Heart right ventricle (tissue), 16 donors: ENCODE results near the gene DDIT3. TPM values are rescaled to one million over a fixed set of nuclear protein-coding genes. Genes with fewer than 3 reads are reported as not detected.

ENCODE experiments used
- ATAC-seq, 8 donors: fragments of 200-7000 bp; cut with Tn5 transposase; one replicate each; pipeline ENCODE4 v1.9.1; 2020; ENCODE audit warnings: mild to moderate bottlenecking in 8 of 8, moderate library complexity in 8 of 8, moderate number of reproducible peaks in 1 of 8
- DNase-seq, 2 donors: peaks; one replicate each; pipeline ENCODE4 v3.0.0-alpha.2; 2020
- H3K27ac ChIP-seq, 10 donors: fragments of 200-600 bp; sonication (generic) in 2 of 10; one replicate each; pipeline versions ENCODE4 v1.5.0 to v1.8.0; 2020 to 2022; ENCODE audit warnings: mild to moderate bottlenecking in 3 of 10
- H3K27me3 ChIP-seq, 7 donors: fragments of 200-600 bp; one replicate each; pipeline ENCODE4 v1.8.0; 2021 to 2022; ENCODE audit warnings: mild to moderate bottlenecking in 2 of 7
- H3K36me3 ChIP-seq, 9 donors: fragments of 200-600 bp; sonication (generic) in 1 of 9; one replicate each; pipeline versions ENCODE4 v1.5.0 to v1.8.0; 2020 to 2022; ENCODE audit warnings: mild to moderate bottlenecking in 2 of 9
- H3K4me1 ChIP-seq, 9 donors: fragments of 200-600 bp; sonication (generic) in 1 of 9; one replicate each; pipeline versions ENCODE4 v1.5.0 to v1.8.0; 2020 to 2022; ENCODE audit warnings: mild to moderate bottlenecking in 4 of 9
- H3K4me3 ChIP-seq, 10 donors: fragments of 200-600 bp; sonication (generic) in 2 of 10; one replicate each; pipeline versions ENCODE4 v1.5.0 to v1.8.0; 2020 to 2022; ENCODE audit warnings: mild to moderate bottlenecking in 7 of 10, moderate library complexity in 2 of 10
- H3K9me3 ChIP-seq, 11 donors: fragments of 200-600 bp in 10 of 11; sonication (generic) in 2 of 11; one replicate each; pipeline versions ENCODE4 v1.5.0 to v1.8.0; 2013 to 2022; ENCODE audit warnings: mild to moderate bottlenecking in 2 of 11, control low read depth in 1 of 11, moderate library complexity in 1 of 11
- WGBS, 2 donors: extraction: QIAGEN DNeasy Blood & Tissue Kit; methylation state at CpG; one replicate each; pipeline ENCODE4 v1.1.7; 2013; ENCODE audit warnings: inconsistent platforms in 1 of 2; 5-methylcytosine and 5-hydroxymethylcytosine counted together
- intact Hi-C, 10 donors: fragments of 100-400 bp; cut with DNase I; formaldehyde crosslinking; loops; one replicate each; pipeline versions ENCODE4 v1.11.1 to v1.14.2; 2022
- polyA plus RNA-seq, 2 donors: library from polyadenylated mRNA; stranded (reverse); fragments of 200-250 nt; gene quantifications; one replicate each; pipeline ENCODE4 v1.2.3, GENCODE V29; 2013
- total RNA-seq, 10 donors: library from RNA; stranded (reverse); fragmentation: NEBNext Ultra II Directional in 3 of 10; extraction: Animal tissue kit (Norgen Biotek cat#: 25700) in 3 of 10; gene quantifications; one replicate each; pipeline versions ENCODE4 v1.2.1 to v1.2.4, GENCODE V29; 2021 to 2023
- TF ChIP-seq, protein P1 (sequence below), 9 donors: fragments of 200-600 bp; sonication (generic) in 2 of 9; IDR thresholded peaks; one replicate each; pipeline versions ENCODE4 v1.5.0 to v1.8.0; 2021 to 2022; ENCODE audit warnings: antibody characterized with exemption in 9 of 9, mild to moderate bottlenecking in 5 of 9, moderate library complexity in 1 of 9
- donor health status: Arrhythmogenic right ventricular cardiomyopathy.
- donor health status: ischemic (EF 13 %, LVEDD 7.1; RV severe dilation, severe dysfunction).
- donor health status: healthy with polysubstance abuse.
- donor health status: DM: no; HTN: yes; CAD: no.
- donor health status: DM: no; HTN: no; CAD: no.
- donor health status: ischemic (EF 25% LVEDD 6.9; RV normal size, moderate dysfunction).
- donor health status: ischemic (EF 25% LVEDD 5.7; RV mildly dilated, moderate dysfunction).
- donor health status: healthy.
- donor health status: DM: yes; HTN: yes; CAD: no.
- donor health status: Ischemic cardiomyopathy.
- donor health status: ischemic (EF 35%, LVEDD 5.7; RV mildly dilated, moderate dysfunction).
- donor health status: nonischemic (EF 11% LVEDD 7.7; RV severe dilation, severe dysfunction).
- donor health status: DM: yes; HTN: yes; CAD: no.
- donor health status: PGD.
- donor health status: ischemic (EF 29% LVEDD 5.4; RV normal size, mild dysfunction).
- donor health status: nonischemic (EF 23%, LVEDD 6.1; RV moderate dilation, normal function).

Gene DDIT3
- total and polyA plus RNA-seq, 12 donors = 11.2 to 106 (median 24.9) TPM

DNA sequence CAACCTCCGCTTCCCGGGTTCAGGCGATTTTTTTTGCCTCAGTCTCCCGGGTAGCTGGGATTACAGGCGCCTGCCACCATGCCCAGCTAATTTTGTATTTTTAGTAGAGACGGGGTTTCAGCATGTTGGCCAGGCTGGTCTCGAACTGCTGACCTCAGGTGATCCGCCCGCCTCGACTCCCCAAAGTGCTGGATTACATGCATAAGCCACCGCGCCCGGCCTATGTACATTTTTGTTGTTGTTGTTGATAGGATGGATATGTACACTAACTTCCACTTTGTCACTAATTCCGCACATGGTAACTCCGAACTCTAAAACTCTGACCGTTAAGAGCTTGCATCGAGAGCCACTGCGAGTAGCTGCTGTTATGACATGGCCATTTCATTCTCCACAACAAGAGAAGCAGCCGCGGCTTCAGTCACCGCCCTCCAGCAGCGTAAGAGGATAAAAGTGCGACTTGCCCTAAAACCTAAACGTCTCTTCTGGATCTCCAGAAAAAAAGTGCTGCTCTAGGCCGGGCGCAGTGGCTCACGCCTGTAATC is 33.2 kb downstream of the DDIT3 start:
- intact Hi-C loops = loop anchor here in 1 of 10 donors (1.0 kb wide), 1 partner anchor 33 kb away; the partner anchor contains the start of gene DDIT3
- TF ChIP-seq, protein P1, sequence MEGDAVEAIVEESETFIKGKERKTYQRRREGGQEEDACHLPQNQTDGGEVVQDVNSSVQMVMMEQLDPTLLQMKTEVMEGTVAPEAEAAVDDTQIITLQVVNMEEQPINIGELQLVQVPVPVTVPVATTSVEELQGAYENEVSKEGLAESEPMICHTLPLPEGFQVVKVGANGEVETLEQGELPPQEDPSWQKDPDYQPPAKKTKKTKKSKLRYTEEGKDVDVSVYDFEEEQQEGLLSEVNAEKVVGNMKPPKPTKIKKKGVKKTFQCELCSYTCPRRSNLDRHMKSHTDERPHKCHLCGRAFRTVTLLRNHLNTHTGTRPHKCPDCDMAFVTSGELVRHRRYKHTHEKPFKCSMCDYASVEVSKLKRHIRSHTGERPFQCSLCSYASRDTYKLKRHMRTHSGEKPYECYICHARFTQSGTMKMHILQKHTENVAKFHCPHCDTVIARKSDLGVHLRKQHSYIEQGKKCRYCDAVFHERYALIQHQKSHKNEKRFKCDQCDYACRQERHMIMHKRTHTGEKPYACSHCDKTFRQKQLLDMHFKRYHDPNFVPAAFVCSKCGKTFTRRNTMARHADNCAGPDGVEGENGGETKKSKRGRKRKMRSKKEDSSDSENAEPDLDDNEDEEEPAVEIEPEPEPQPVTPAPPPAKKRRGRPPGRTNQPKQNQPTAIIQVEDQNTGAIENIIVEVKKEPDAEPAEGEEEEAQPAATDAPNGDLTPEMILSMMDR (IDR thresholded peaks at IDR 0.05) = no peak
- Histone ChIP-seq H3K4me3 (peak overlapping the region in 9 of 10 donors; percentile 67 to 96 (median 86)), H3K27ac (peak overlapping the region in 8 of 10 donors; percentile 9 to 90 (median 70)), H3K9me3 (no peaks in the 10 kb centered on the region), H3K4me1 (peaks cover 9 to 21% (median 13%) of the 10 kb centered on the region in 9 donors), H3K36me3 (peaks cover 0 to 33% (median 23%) of the 10 kb centered on the region in 9 donors), H3K27me3 (no peaks in the 10 kb centered on the region)
- ATAC-seq = no peak
- 91 to 93% methylated on average over 27 of the region's 27 CpGs for WGBS, 2 donors
- DNase-seq = no peak

DNA sequence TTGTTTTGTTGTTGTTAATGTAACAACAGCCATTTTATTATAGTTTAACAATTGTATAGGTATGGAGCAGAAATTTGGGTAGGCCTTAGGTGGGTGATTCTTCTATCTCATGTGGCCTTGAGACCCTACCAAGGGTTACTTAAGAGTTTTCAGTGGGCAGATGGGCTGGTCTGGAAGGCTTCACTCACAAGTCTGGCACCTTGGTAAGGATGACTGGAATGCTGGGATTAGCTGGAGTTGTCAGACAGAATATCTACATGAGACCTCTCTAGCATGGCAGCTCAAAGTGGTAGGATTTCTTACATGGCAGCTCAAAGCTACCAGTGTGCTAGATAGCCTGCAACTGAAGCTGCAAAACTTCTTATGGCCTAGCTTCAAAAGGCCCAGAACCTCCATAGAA is 34.6 kb downstream of the DDIT3 start:
- TF ChIP-seq, protein P1 (IDR thresholded peaks at IDR 0.05) = no peak
- H3K27me3 ChIP-seq = peaks cover 0 to 10% (median 0%) of the 10 kb centered on the region in 7 donors
- intact Hi-C loops = no loop called here
- no peak overlapping the region for H3K4me3 ChIP-seq
- peaks cover 9 to 28% (median 13%) of the 10 kb centered on the region in 9 donors for H3K4me1 ChIP-seq
- H3K36me3 ChIP-seq = peaks cover 0 to 18% (median 9%) of the 10 kb centered on the region in 9 donors
- no peaks in the 10 kb centered on the region for H3K9me3 ChIP-seq
- no peak overlapping the region for H3K27ac ChIP-seq
- ATAC-seq (no peak), DNase-seq (no peak)

DNA sequence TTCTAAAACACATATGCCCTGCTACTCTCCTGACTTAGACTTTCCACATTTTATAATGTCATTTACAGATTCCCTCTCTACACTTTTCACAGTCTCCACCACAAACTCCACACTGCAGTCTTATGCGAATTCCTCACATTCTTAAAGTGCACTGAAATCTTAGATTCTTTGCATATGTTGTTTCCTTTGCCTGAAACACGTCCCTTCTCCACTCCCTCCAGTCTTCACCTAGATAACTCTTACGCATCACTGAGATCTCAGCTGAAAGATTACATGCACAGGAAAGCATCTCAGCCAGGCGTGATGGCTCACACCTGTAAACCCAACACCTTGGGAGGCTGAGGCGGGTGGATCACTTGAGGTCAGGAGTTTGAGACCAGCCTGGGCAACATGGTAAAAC is 36.8 kb downstream of the DDIT3 start:
- ATAC-seq = no peak
- no peak overlapping the region for H3K27ac ChIP-seq
- H3K36me3 ChIP-seq = no peaks in the 10 kb centered on the region
- intact Hi-C loops = no loop called here
- TF ChIP-seq, protein P1 (IDR thresholded peaks at IDR 0.05) = no peak
- H3K4me1 ChIP-seq = peaks cover 0 to 38% (median 2%) of the 10 kb centered on the region in 9 donors
- WGBS, 2 donors = 45 to 46% methylated on average over 5 of the region's 5 CpGs
- no peak for DNase-seq
- no peaks in the 10 kb centered on the region for H3K9me3 ChIP-seq
- no peak overlapping the region for H3K4me3 ChIP-seq
- H3K27me3 ChIP-seq = peaks cover 0 to 22% (median 5%) of the 10 kb centered on the region in 7 donors

GRCh38 chr12:57481671-57482070 is 38.6 kb downstream of the DDIT3 start:
- Histone ChIP-seq H3K4me1 (peaks cover 0 to 38% (median 0%) of the 10 kb centered on the region in 9 donors), H3K4me3 (no peak overlapping the region), H3K27me3 (peaks cover 0 to 36% (median 12%) of the 10 kb centered on the region in 7 donors), H3K27ac (peak overlapping the region in 1 of 10 donors; percentile 95), H3K36me3 (no peaks in the 10 kb centered on the region), H3K9me3 (no peaks in the 10 kb centered on the region)
- ATAC-seq (no peak), DNase-seq (no peak)
- TF ChIP-seq, protein P1 (IDR thresholded peaks at IDR 0.05) = no peak
- intact Hi-C loops = no loop called here
- 88 to 89% methylated on average over 1 of the region's 1 CpG for WGBS, 2 donors
